Measurements from ENCODE around the gene KRTAP10-8. TPM values are rescaled to one million over a fixed set of nuclear protein-coding genes. Genes with fewer than 3 reads are reported as not detected.
"Not testable (repeated sequence)": the region's sequence is repeated elsewhere in the genome, so short reads cannot be mapped to it uniquely, and the experiment has no call there.

Gene KRTAP10-8
- total RNA-seq, 1 donor = not detected

DNA sequence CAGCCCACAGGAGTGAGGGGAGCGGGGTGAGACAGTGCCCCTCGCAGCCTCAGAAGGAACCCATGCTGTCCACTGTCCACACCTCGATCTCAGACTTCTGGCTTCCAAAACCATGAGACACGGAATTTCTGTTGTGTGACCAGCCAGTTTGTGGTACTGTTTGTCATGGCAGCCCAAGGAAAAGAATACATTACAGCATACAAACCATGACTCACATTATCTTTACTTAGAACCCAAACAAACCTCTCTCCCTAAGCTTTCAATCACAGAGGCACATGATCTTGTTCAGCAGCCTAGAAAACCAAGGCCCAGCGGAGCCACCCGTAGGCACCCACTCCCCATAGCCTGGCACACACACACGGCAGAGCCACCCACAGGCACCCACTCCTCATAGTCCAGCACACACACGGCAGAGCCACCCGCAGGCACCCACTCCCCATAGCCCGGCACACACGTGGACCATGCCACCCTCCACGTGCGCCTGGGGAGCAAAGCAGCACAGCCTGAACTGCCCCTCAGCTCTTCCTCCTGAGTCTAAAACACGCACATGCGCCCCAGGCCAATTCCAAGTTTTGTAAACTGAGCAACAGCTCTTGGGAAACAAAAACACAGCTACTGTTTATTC is 38.8 kb upstream of the KRTAP10-8 start:
- no peaks in the 10 kb centered on the region for H4K20me1 ChIP-seq (ENCODE audit: insufficient read depth, low read length)
- H3K4me2 ChIP-seq (ENCODE audit: insufficient read depth, low read length) = no peak overlapping the region
- H3K4me1 ChIP-seq (ENCODE audit: insufficient read depth, low read length) = no peaks in the 10 kb centered on the region
- peak; percentile 86 for DNase-seq (ENCODE audit: insufficient read length, low spot score, missing footprints)
- H3K36me3 ChIP-seq (ENCODE audit: insufficient read depth, low read length) = no peaks in the 10 kb centered on the region
- H3K9me3 ChIP-seq (ENCODE audit: low read depth, low read length) = peaks cover 3% of the 10 kb centered on the region
- TF ChIP-seq, protein P1, sequence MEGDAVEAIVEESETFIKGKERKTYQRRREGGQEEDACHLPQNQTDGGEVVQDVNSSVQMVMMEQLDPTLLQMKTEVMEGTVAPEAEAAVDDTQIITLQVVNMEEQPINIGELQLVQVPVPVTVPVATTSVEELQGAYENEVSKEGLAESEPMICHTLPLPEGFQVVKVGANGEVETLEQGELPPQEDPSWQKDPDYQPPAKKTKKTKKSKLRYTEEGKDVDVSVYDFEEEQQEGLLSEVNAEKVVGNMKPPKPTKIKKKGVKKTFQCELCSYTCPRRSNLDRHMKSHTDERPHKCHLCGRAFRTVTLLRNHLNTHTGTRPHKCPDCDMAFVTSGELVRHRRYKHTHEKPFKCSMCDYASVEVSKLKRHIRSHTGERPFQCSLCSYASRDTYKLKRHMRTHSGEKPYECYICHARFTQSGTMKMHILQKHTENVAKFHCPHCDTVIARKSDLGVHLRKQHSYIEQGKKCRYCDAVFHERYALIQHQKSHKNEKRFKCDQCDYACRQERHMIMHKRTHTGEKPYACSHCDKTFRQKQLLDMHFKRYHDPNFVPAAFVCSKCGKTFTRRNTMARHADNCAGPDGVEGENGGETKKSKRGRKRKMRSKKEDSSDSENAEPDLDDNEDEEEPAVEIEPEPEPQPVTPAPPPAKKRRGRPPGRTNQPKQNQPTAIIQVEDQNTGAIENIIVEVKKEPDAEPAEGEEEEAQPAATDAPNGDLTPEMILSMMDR (IDR thresholded peaks at IDR 0.05; ENCODE audit: extremely low read depth, low read depth, low read length) = no peak
- H2AFZ ChIP-seq (ENCODE audit: low read length) = no peak overlapping the region
- H3K4me3 ChIP-seq (ENCODE audit: insufficient read depth, low read length) = no peak overlapping the region
- H3K79me2 ChIP-seq (ENCODE audit: insufficient read depth, low read length) = no peaks in the 10 kb centered on the region
- H3K27ac ChIP-seq (ENCODE audit: low read depth, low read length) = no peak overlapping the region
- peaks cover 14% of the 10 kb centered on the region for H3K27me3 ChIP-seq (ENCODE audit: insufficient read depth, low read length)

DNA sequence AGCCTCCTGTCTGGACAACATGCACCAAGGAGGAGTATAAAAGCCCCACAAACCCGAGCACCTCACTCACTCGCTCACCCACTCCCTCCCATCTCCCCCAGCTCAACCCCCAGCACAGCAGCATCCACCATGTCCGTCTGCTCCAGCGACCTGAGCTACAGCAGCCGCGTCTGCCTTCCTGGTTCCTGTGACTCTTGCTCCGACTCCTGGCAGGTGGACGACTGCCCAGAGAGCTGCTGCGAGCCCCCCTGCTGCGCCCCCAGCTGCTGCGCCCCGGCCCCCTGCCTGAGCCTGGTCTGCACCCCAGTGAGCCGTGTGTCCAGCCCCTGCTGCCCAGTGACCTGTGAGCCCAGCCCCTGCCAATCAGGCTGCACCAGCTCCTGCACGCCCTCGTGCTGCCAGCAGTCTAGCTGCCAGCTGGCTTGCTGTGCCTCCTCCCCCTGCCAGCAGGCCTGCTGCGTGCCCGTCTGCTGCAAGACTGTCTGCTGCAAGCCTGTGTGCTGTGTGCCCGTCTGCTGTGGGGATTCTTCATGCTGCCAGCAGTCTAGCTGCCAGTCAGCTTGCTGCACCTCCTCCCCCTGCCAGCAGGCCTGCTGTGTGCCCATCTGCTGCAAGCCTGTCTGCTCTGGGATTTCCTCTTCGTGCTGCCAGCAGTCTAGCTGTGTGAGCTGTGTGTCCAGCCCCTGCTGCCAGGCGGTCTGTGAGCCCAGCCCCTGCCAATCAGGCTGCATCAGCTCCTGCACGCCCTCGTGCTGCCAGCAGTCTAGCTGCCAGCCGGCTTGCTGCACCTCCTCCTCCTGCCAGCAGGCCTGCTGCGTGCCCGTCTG is 38.0 kb upstream of the KRTAP10-8 start, which contains the start of gene KRTAP10-4:
KRTAP10-4 (plus strand) TSS at position 100 of the 827 bp plus-strand sequence; CDS start at position 130, 30 bp downstream.
- H3K4me2 ChIP-seq (ENCODE audit: insufficient read depth, low read length); DNase-seq (ENCODE audit: insufficient read length, low spot score, missing footprints); H3K4me1 ChIP-seq (ENCODE audit: insufficient read depth, low read length); H3K4me3 ChIP-seq (ENCODE audit: insufficient read depth, low read length); H2AFZ ChIP-seq (ENCODE audit: low read length); H3K9me3 ChIP-seq (ENCODE audit: low read depth, low read length); H4K20me1 ChIP-seq (ENCODE audit: insufficient read depth, low read length); H3K27ac ChIP-seq (ENCODE audit: low read depth, low read length); H3K79me2 ChIP-seq (ENCODE audit: insufficient read depth, low read length); H3K36me3 ChIP-seq (ENCODE audit: insufficient read depth, low read length): not testable (repeated sequence)
- H3K27me3 ChIP-seq (ENCODE audit: insufficient read depth, low read length) = peaks cover 14% of the 10 kb centered on the region

DNA sequence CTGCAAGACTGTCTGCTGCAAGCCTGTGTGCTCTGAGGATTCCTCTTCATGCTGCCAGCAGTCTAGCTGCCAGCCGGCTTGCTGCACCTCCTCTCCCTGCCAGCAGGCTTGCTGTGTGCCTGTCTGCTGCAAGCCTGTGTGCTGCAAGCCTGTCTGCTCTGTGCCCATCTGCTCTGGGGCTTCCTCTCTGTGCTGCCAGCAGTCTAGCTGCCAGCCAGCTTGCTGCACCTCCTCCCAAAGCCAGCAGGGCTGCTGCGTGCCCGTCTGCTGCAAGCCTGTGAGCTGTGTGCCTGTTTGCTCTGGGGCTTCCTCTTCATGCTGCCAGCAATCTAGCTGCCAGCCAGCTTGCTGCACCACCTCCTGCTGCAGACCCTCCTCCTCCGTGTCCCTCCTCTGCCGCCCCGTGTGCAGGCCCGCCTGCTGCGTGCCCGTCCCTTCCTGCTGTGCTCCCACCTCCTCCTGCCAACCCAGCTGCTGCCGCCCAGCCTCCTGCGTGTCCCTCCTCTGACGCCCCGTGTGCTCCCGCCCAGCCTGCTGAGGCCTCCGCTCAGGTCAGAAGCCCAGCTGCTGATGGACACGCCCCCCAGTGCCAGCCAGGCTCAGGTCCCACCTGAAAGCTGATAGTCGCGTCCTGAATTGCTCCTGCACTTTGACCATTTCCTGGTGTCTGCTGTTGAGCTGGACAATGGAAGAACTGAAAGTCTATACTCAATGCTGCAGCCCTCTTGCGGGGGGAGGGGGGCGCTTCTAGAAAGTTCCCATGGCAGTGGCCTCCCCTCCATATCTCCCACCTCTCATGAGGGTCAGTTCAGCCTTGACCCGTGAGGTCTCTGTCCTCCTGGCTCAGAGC is 37.2 kb upstream of the KRTAP10-8 start:
- Histone ChIP-seq H4K20me1 (ENCODE audit: insufficient read depth, low read length) (no peaks in the 10 kb centered on the region), H3K27ac (ENCODE audit: low read depth, low read length) (no peak overlapping the region), H2AFZ (ENCODE audit: low read length) (no peak overlapping the region), H3K79me2 (ENCODE audit: insufficient read depth, low read length) (no peaks in the 10 kb centered on the region), H3K27me3 (ENCODE audit: insufficient read depth, low read length) (peaks cover 14% of the 10 kb centered on the region), H3K36me3 (ENCODE audit: insufficient read depth, low read length) (no peaks in the 10 kb centered on the region), H3K4me2 (ENCODE audit: insufficient read depth, low read length) (no peak overlapping the region), H3K4me3 (ENCODE audit: insufficient read depth, low read length) (no peak overlapping the region), H3K9me3 (ENCODE audit: low read depth, low read length) (peaks cover 3% of the 10 kb centered on the region), H3K4me1 (ENCODE audit: insufficient read depth, low read length) (no peaks in the 10 kb centered on the region)
- TF ChIP-seq, protein P1 (IDR thresholded peaks at IDR 0.05; ENCODE audit: extremely low read depth, low read depth, low read length) = no peak
- DNase-seq (ENCODE audit: insufficient read length, low spot score, missing footprints) = no peak

DNA sequence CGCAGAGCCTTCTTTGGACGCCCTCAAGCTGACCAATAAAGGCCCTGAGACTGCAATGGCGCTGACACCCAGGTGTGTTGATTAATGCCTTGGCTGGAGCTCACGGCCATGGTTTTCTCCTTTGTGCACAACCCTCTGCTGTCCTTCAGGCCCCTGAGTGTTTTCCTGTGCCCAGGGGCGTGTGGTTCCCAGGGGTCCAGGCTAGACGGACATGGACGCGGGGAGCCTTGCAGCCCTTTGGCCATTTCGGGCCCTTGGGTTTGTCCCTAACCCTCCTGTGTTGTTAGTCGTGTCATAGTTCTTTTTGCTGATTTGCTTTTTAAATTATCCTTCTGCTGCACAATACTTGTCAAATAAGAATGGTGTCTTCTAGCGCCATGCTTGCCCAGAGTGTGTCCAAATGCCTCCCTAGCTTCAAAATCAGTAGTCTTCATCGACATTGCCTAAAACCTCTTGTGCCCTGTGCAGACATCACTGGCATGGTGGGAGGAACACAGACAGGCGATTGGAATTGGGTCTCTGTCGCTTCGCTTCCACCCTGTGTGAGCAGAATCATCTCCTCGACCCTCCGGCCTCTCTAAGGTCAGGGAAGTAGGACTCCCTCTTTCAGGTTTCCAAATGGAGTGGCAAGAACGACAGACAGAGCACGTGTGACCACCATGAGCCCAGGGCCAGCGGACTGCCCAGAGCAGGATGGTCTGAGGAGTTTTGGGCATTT is 36.4 kb upstream of the KRTAP10-8 start:
- Histone ChIP-seq H3K27me3 (ENCODE audit: insufficient read depth, low read length) (peaks cover 14% of the 10 kb centered on the region), H3K79me2 (ENCODE audit: insufficient read depth, low read length) (no peaks in the 10 kb centered on the region), H3K4me3 (ENCODE audit: insufficient read depth, low read length) (no peak overlapping the region), H2AFZ (ENCODE audit: low read length) (no peak overlapping the region), H3K4me2 (ENCODE audit: insufficient read depth, low read length) (no peak overlapping the region), H3K4me1 (ENCODE audit: insufficient read depth, low read length) (no peaks in the 10 kb centered on the region), H4K20me1 (ENCODE audit: insufficient read depth, low read length) (no peaks in the 10 kb centered on the region), H3K27ac (ENCODE audit: low read depth, low read length) (no peak overlapping the region), H3K9me3 (ENCODE audit: low read depth, low read length) (peaks cover 3% of the 10 kb centered on the region), H3K36me3 (ENCODE audit: insufficient read depth, low read length) (no peaks in the 10 kb centered on the region)
- no peak for DNase-seq (ENCODE audit: insufficient read length, low spot score, missing footprints)
- TF ChIP-seq, protein P1 (IDR thresholded peaks at IDR 0.05; ENCODE audit: extremely low read depth, low read depth, low read length) = no peak

Data from osteoblast (primary cell).